Trophoblast cell (in vitro differentiated cells and primary cell): Measurements from ENCODE around the gene AFF4.

ENCODE experiments used
- DNase-seq, 2 donors: peaks; one replicate each; pipeline ENCODE4 v3.0.0-alpha.2; 2016
- H2AFZ ChIP-seq: 2 replicates; pipeline ENCODE4 v1.6.1; 2013; ENCODE audit warnings: low read length, moderate library complexity, mild to moderate bottlenecking; ENCODE audit not compliant: insufficient read depth, poor library complexity
- H2AK5ac ChIP-seq: 2 replicates; pipeline ENCODE4 v1.6.1; 2013; ENCODE audit warnings: mild to moderate bottlenecking, low read length
- H2BK120ac ChIP-seq: 2 replicates; pipeline ENCODE4 v1.6.1; 2013; ENCODE audit warnings: low read length, mild to moderate bottlenecking, moderate library complexity; ENCODE audit not compliant: insufficient read depth, poor library complexity
- H2BK12ac ChIP-seq: 2 replicates; pipeline ENCODE4 v1.6.1; 2013; ENCODE audit warnings: mild to moderate bottlenecking, low read length, moderate library complexity
- H2BK5ac ChIP-seq: 2 replicates; pipeline ENCODE4 v1.6.1; 2013; ENCODE audit warnings: low read length, low read depth, moderate library complexity, mild to moderate bottlenecking; ENCODE audit not compliant: poor library complexity
- H3K14ac ChIP-seq: 2 replicates; pipeline ENCODE4 v1.6.1; 2013; ENCODE audit warnings: mild to moderate bottlenecking, low read length
- H3K18ac ChIP-seq: 2 replicates; pipeline ENCODE4 v1.6.1; 2013; ENCODE audit warnings: mild to moderate bottlenecking, low read length
- H3K23ac ChIP-seq: 2 replicates; pipeline ENCODE4 v1.6.1; 2013; ENCODE audit warnings: low read length
- H3K27ac ChIP-seq: 2 replicates; pipeline ENCODE4 v1.5.1; 2013; ENCODE audit warnings: low read depth, mild to moderate bottlenecking, inconsistent platforms, low read length, moderate library complexity
- H3K27me3 ChIP-seq: 2 replicates; pipeline ENCODE4 v1.6.1; 2013; ENCODE audit warnings: inconsistent platforms, mild to moderate bottlenecking, low read length, moderate library complexity; ENCODE audit not compliant: insufficient read depth
- H3K36me3 ChIP-seq, 2 experiments: 1 replicate in 1 of 2; 2 replicates in 1 of 2; pipeline ENCODE4 v1.6.1; 2013; ENCODE audit warnings: low read length in 2 of 2, mild to moderate bottlenecking in 2 of 2, moderate library complexity in 1 of 2; ENCODE audit not compliant: insufficient read depth in 2 of 2, control insufficient read depth in 1 of 2
- H3K4ac ChIP-seq: 2 replicates; pipeline ENCODE4 v1.6.1; 2013; ENCODE audit warnings: low read depth, mild to moderate bottlenecking, low read length, moderate library complexity
- H3K4me1 ChIP-seq, 2 experiments: 1 replicate in 1 of 2; 2 replicates in 1 of 2; pipeline ENCODE4 v1.6.1; 2013; ENCODE audit warnings: low read length in 2 of 2, mild to moderate bottlenecking in 2 of 2, moderate library complexity in 1 of 2; ENCODE audit not compliant: insufficient read depth in 2 of 2, control insufficient read depth in 1 of 2
- H3K4me2 ChIP-seq: 2 replicates; pipeline ENCODE4 v1.6.1; 2013; ENCODE audit warnings: inconsistent platforms, mild to moderate bottlenecking, low read length, moderate library complexity
- H3K4me3 ChIP-seq: 2 replicates; pipeline ENCODE4 v1.5.1; 2013; ENCODE audit warnings: mild to moderate bottlenecking, low read depth, low read length, inconsistent platforms
- H3K79me1 ChIP-seq: one replicate; pipeline ENCODE4 v1.6.1; 2013; ENCODE audit warnings: low read length
- H3K79me2 ChIP-seq: 2 replicates; pipeline ENCODE4 v1.6.1; 2013; ENCODE audit warnings: low read length, mild to moderate bottlenecking; ENCODE audit not compliant: control insufficient read depth, insufficient read depth, poor library complexity
- H3K9ac ChIP-seq: 2 replicates; pipeline ENCODE4 v1.6.1; 2013; ENCODE audit warnings: mild to moderate bottlenecking, low read length
- H3K9me3 ChIP-seq: 2 replicates; pipeline ENCODE4 v1.6.1; 2013; ENCODE audit warnings: low read depth, mild to moderate bottlenecking, control low read depth, inconsistent platforms, low read length; ENCODE audit not compliant: insufficient read depth
- H4K12ac ChIP-seq: 2 replicates; pipeline ENCODE4 v1.6.1; 2013; ENCODE audit warnings: low read depth, mild to moderate bottlenecking, low read length, moderate library complexity
- H4K8ac ChIP-seq: 2 replicates; pipeline ENCODE4 v1.6.1; 2013; ENCODE audit warnings: low read depth, mild to moderate bottlenecking, low read length, moderate library complexity
- H4K91ac ChIP-seq: one replicate; pipeline ENCODE4 v1.6.1; 2013; ENCODE audit warnings: low read depth, mild to moderate bottlenecking, low read length, moderate library complexity
- WGBS: extraction: QIAGEN DNeasy Blood & Tissue Kit; methylation state at CpG from one replicate; pipeline ENCODE4 v1.1.7; 2013; ENCODE audit warnings: missing lambda C conversion rate; ENCODE audit not compliant: insufficient read length, insufficient coverage; ENCODE audit errors: extremely low coverage; 5-methylcytosine and 5-hydroxymethylcytosine counted together

The AFF4 gene

GRCh38 chr5:132839426-132840301 lies 123.8 kb downstream of the AFF4 start:
- Histone ChIP-seq H3K14ac (no peak overlapping the region), H3K4me3 (no peak overlapping the region), H3K36me3 (no peaks in the 10 kb centered on the region), H3K27ac (peak overlapping the region; percentile 33), H3K4ac (no peak overlapping the region), H4K91ac (peak overlapping the region; percentile 41), H3K79me1 (no peaks in the 10 kb centered on the region), H2BK120ac (no peak overlapping the region), H3K9ac (no peak overlapping the region), H2AFZ (no peak overlapping the region), H2BK5ac (no peak overlapping the region), H3K9me3 (no peaks in the 10 kb centered on the region), H3K18ac (no peak overlapping the region), H4K12ac (no peak overlapping the region), H3K27me3 (no peaks in the 10 kb centered on the region), H3K4me2 (peak overlapping the region; percentile 9), H2AK5ac (no peak overlapping the region), H3K23ac (no peak overlapping the region), H3K4me1 (peaks cover 0 to 5% of the 10 kb centered on the region in 2 experiments), H2BK12ac (no peak overlapping the region), H3K79me2 (no peaks in the 10 kb centered on the region), H4K8ac (peak overlapping the region; percentile 21)
- no CpG with 5 or more reads among the region's 8 CpGs for WGBS
- peak in 1 of 2 donors; percentile 39 for DNase-seq

GRCh38 chr5:132838516-132839282 lies 124.7 kb downstream of the AFF4 start:
- no peak overlapping the region for H2BK12ac ChIP-seq
- no peak overlapping the region for H3K23ac ChIP-seq
- H3K4me3 ChIP-seq: no peak overlapping the region
- no peak overlapping the region for H4K8ac ChIP-seq
- H4K91ac ChIP-seq: no peak overlapping the region
- H3K79me1 ChIP-seq: no peaks in the 10 kb centered on the region
- H4K12ac ChIP-seq: no peak overlapping the region
- H2AFZ ChIP-seq: no peak overlapping the region
- no peak overlapping the region for H3K27ac ChIP-seq
- peaks cover 0 to 5% of the 10 kb centered on the region in 2 experiments for H3K4me1 ChIP-seq
- no peak overlapping the region for H3K18ac ChIP-seq
- no peak overlapping the region for H2BK120ac ChIP-seq
- no peak overlapping the region for H3K9ac ChIP-seq
- H3K14ac ChIP-seq: no peak overlapping the region
- no peaks in the 10 kb centered on the region for H3K79me2 ChIP-seq
- H2BK5ac ChIP-seq: no peak overlapping the region
- WGBS: no CpG with 5 or more reads among the region's 3 CpGs
- DNase-seq: no peak
- H3K9me3 ChIP-seq: no peaks in the 10 kb centered on the region
- H3K27me3 ChIP-seq: no peaks in the 10 kb centered on the region
- H3K4ac ChIP-seq: no peak overlapping the region
- H2AK5ac ChIP-seq: no peak overlapping the region
- H3K36me3 ChIP-seq: no peaks in the 10 kb centered on the region
- H3K4me2 ChIP-seq: no peak overlapping the region

GRCh38 chr5:132837868-132838267 lies 125.6 kb downstream of the AFF4 start:
- Histone ChIP-seq H3K36me3 (no peaks in the 10 kb centered on the region), H3K79me2 (no peaks in the 10 kb centered on the region), H3K79me1 (no peaks in the 10 kb centered on the region), H3K27ac (no peak overlapping the region), H3K27me3 (no peaks in the 10 kb centered on the region), H4K8ac (no peak overlapping the region), H3K9me3 (no peaks in the 10 kb centered on the region), H3K9ac (no peak overlapping the region), H2AK5ac (no peak overlapping the region), H3K18ac (no peak overlapping the region), H2AFZ (peak overlapping the region; percentile 32), H3K4me1 (peaks cover 0 to 5% of the 10 kb centered on the region in 2 experiments), H3K14ac (no peak overlapping the region), H3K4me3 (no peak overlapping the region), H4K12ac (no peak overlapping the region), H2BK5ac (no peak overlapping the region), H2BK120ac (no peak overlapping the region), H3K4me2 (no peak overlapping the region), H2BK12ac (no peak overlapping the region), H4K91ac (no peak overlapping the region), H3K4ac (no peak overlapping the region), H3K23ac (no peak overlapping the region)
- no CpG with 5 or more reads among the region's 2 CpGs for WGBS
- no peak for DNase-seq

- H3K79me2 ChIP-seq: no peaks in the 10 kb centered on the region
- H3K14ac ChIP-seq: no peak overlapping the region
- H2BK12ac ChIP-seq: no peak overlapping the region
- H3K27ac ChIP-seq: no peak overlapping the region
- no peak overlapping the region for H2BK120ac ChIP-seq
- H4K12ac ChIP-seq: no peak overlapping the region
- no peak overlapping the region for H3K9ac ChIP-seq
- no peaks in the 10 kb centered on the region for H3K27me3 ChIP-seq
- H3K36me3 ChIP-seq: no peaks in the 10 kb centered on the region
- H3K9me3 ChIP-seq: no peaks in the 10 kb centered on the region
- no peak overlapping the region for H4K91ac ChIP-seq
- no peak overlapping the region for H3K23ac ChIP-seq
- no peak overlapping the region for H3K4me3 ChIP-seq
- no peaks in the 10 kb centered on the region for H3K79me1 ChIP-seq
- H3K4me1 ChIP-seq: peaks cover 0 to 5% of the 10 kb centered on the region in 2 experiments
- no peak for DNase-seq
- no peak overlapping the region for H2BK5ac ChIP-seq
- no peak overlapping the region for H3K4me2 ChIP-seq
- no CpG with 5 or more reads among the region's 1 CpG for WGBS
- H3K18ac ChIP-seq: no peak overlapping the region
- H3K4ac ChIP-seq: no peak overlapping the region
- no peak overlapping the region for H2AFZ ChIP-seq
- H4K8ac ChIP-seq: no peak overlapping the region
- no peak overlapping the region for H2AK5ac ChIP-seq
These were observed 126.6 kb downstream of the AFF4 start for GRCh38 chr5:132836852-132837251.
